Liver (tissue), 3 donors: ENCODE measurements around the gene PTRHD1.
"Not testable (repeated sequence)": the region's sequence is repeated elsewhere in the genome, so short reads cannot be mapped to it uniquely, and the experiment has no call there.

Source experiments
- FOXA1 ChIP-seq: IDR thresholded peaks from 2 replicates; pipeline ENCODE4 v1.6.1; 2016; ENCODE audit warnings: antibody characterized with exemption
- JUND ChIP-seq, 2 donors: IDR thresholded peaks; 2 replicates each; pipeline ENCODE4 v1.6.1; 2016; ENCODE audit warnings: antibody characterized with exemption in 2 of 2
- RAD21 ChIP-seq, 2 donors: IDR thresholded peaks; 2 replicates each; pipeline ENCODE4 v1.6.1; 2016; ENCODE audit warnings: antibody characterized with exemption in 2 of 2, mild to moderate bottlenecking in 2 of 2
- RXRA ChIP-seq, 2 donors: IDR thresholded peaks; 2 replicates each; pipeline ENCODE4 v1.6.1; 2017 to 2018; ENCODE audit warnings: antibody characterized with exemption in 2 of 2, mild to moderate bottlenecking in 1 of 2
- TAF1 ChIP-seq: conservative IDR thresholded peaks from 2 replicates; pipeline ENCODE4 v1.6.1; 2016; ENCODE audit warnings: antibody characterized with exemption, mild to moderate bottlenecking
- YY1 ChIP-seq: IDR thresholded peaks from 2 replicates; pipeline ENCODE4 v1.6.1; 2016; ENCODE audit warnings: antibody characterized with exemption, mild to moderate bottlenecking
- ZBTB33 ChIP-seq: IDR thresholded peaks from 2 replicates; pipeline ENCODE4 v1.6.1; 2016; ENCODE audit warnings: antibody characterized with exemption
- TF ChIP-seq, protein P1 (sequence below): fragments of 150-350 bp; IDR thresholded peaks from 2 replicates; pipeline ENCODE4 v1.5.1; 2017; ENCODE audit warnings: improper control_type of control experiment, low read depth, low read length; ENCODE audit not compliant: missing input control
- TF ChIP-seq, protein P2 (sequence below): IDR thresholded peaks from 2 replicates; pipeline ENCODE4 v1.6.1; 2016; ENCODE audit warnings: antibody characterized with exemption, mild to moderate bottlenecking
- TF ChIP-seq, protein P3 (sequence below): IDR thresholded peaks from 2 replicates; pipeline ENCODE4 v1.6.1; 2016; ENCODE audit warnings: antibody characterized with exemption
- TF ChIP-seq, protein P4 (sequence below): IDR thresholded peaks from 2 replicates; pipeline ENCODE4 v1.6.1; 2016; ENCODE audit warnings: antibody characterized with exemption
- donor health status: healthy.
- donor health status: healthy.

DNA sequence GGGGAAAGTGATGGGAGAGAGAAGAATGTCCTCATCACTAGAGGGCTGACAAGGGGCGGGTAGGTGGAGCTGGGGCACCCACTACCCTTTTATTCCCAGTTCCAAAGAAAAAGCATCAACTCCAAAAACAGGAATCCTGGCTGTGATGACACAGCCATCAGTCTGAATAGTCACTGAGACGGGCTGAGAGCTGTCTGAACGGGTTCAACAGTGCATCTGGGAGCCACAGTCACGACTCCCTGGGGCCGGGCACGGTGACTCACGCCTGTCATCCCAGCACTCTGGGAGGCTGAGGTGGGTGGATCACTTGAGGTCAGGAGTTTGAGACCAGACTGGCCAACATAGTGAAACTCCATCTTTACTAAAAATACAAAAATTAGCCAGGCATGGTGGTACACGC is 42.2 kb upstream of the PTRHD1 start:
- not testable (repeated sequence) for TF ChIP-seq YY1; TAF1; RXRA (IDR thresholded peaks at IDR 0.05); RAD21 (IDR thresholded peaks at IDR 0.05); FOXA1; JUND (IDR thresholded peaks at IDR 0.05); ZBTB33
- TF ChIP-seq, protein P1, sequence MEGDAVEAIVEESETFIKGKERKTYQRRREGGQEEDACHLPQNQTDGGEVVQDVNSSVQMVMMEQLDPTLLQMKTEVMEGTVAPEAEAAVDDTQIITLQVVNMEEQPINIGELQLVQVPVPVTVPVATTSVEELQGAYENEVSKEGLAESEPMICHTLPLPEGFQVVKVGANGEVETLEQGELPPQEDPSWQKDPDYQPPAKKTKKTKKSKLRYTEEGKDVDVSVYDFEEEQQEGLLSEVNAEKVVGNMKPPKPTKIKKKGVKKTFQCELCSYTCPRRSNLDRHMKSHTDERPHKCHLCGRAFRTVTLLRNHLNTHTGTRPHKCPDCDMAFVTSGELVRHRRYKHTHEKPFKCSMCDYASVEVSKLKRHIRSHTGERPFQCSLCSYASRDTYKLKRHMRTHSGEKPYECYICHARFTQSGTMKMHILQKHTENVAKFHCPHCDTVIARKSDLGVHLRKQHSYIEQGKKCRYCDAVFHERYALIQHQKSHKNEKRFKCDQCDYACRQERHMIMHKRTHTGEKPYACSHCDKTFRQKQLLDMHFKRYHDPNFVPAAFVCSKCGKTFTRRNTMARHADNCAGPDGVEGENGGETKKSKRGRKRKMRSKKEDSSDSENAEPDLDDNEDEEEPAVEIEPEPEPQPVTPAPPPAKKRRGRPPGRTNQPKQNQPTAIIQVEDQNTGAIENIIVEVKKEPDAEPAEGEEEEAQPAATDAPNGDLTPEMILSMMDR: not testable (repeated sequence)
- TF ChIP-seq, protein P2, sequence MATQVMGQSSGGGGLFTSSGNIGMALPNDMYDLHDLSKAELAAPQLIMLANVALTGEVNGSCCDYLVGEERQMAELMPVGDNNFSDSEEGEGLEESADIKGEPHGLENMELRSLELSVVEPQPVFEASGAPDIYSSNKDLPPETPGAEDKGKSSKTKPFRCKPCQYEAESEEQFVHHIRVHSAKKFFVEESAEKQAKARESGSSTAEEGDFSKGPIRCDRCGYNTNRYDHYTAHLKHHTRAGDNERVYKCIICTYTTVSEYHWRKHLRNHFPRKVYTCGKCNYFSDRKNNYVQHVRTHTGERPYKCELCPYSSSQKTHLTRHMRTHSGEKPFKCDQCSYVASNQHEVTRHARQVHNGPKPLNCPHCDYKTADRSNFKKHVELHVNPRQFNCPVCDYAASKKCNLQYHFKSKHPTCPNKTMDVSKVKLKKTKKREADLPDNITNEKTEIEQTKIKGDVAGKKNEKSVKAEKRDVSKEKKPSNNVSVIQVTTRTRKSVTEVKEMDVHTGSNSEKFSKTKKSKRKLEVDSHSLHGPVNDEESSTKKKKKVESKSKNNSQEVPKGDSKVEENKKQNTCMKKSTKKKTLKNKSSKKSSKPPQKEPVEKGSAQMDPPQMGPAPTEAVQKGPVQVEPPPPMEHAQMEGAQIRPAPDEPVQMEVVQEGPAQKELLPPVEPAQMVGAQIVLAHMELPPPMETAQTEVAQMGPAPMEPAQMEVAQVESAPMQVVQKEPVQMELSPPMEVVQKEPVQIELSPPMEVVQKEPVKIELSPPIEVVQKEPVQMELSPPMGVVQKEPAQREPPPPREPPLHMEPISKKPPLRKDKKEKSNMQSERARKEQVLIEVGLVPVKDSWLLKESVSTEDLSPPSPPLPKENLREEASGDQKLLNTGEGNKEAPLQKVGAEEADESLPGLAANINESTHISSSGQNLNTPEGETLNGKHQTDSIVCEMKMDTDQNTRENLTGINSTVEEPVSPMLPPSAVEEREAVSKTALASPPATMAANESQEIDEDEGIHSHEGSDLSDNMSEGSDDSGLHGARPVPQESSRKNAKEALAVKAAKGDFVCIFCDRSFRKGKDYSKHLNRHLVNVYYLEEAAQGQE: not testable (repeated sequence)
- TF ChIP-seq, protein P3, sequence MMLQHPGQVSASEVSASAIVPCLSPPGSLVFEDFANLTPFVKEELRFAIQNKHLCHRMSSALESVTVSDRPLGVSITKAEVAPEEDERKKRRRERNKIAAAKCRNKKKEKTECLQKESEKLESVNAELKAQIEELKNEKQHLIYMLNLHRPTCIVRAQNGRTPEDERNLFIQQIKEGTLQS: not testable (repeated sequence)
- TF ChIP-seq, protein P4, sequence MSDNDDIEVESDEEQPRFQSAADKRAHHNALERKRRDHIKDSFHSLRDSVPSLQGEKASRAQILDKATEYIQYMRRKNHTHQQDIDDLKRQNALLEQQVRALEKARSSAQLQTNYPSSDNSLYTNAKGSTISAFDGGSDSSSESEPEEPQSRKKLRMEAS: not testable (repeated sequence)
